Measurements from ENCODE around the gene RAB11FIP5. TPM values are rescaled to one million over a fixed set of nuclear protein-coding genes. Genes with fewer than 3 reads are reported as not detected.

Gene RAB11FIP5
- total and polyA plus RNA-seq, 10 of the 15 experiments (the other 5 are each of a cell fraction or from before 2014, with no cell fraction given), result 0.03 to 0.20 (median 0.06) TPM; not detected in 6

DNA sequence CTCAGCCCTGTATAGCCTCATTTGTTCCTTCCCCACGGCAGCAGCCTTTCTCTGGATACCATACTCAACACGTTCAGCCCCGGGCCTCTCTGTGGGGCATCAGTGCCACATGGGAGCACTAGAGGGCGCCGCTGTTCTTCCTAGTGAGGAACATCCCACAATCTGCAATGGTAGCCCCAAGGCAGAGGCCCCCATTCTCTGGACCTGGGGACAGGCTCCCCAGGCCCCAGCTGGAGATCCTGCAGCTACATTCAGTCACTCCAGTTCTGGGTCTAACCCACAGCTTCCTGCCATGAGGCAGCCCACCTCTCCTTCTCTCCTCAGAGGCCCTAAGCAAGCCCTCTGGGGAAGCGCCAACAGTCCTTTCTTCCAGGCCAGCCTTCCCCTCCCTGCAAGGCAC is 27.1 kb downstream of the RAB11FIP5 start (continued):
- TF ChIP-seq SIN3A (IDR thresholded peaks at IDR 0.05; ENCODE audit: low read depth, low read length), result no peak

DNA sequence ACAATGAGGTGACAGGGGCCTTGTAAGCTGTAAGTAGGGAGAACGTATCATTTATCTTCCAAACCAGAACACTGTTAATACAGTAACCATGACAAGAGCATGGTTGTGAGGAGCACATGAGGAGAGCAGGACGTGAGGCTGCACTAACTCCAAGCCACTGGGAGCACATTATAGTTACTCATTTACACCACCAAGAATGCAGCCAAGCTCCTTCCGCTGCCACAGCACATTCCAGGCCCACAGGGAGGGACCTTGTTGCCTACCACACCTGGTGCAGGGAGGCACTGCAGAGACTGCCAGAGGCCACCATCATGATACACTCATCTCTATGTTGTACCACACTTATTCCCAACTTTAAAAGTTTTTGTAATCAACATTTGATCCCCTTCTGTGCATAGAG is 27.8 kb downstream of the RAB11FIP5 start:
- ChIA-PET POLR2A (interaction anchor here (1.8 kb wide), 1 partner anchor 127 kb away, joined by 4 read pairs; no protein-coding TSS in a partner anchor), SMC1A (ENCODE audit: uncharacterized antibody, unreplicated experiment) (interaction anchor here (0.7 to 2.4 kb wide), 5 partner anchors 23 to 128 kb away, joined by 3 to 18 read pairs (median 4); no protein-coding TSS in a partner anchor), CTCF (interaction anchor here (0.9 to 4.0 kb wide), 13 partner anchors 14 to 206 kb away, joined by 3 to 30 read pairs (median 4); no protein-coding TSS in a partner anchor), RAD21 (ENCODE audit: unreplicated experiment) (interaction anchor here (1.0 to 3.2 kb wide), 3 partner anchors 62 to 192 kb away, joined by 3 to 19 read pairs (median 4); no protein-coding TSS in a partner anchor)
- Histone ChIP-seq H3K4me2 (ENCODE audit: control insufficient read depth, insufficient read depth) (no peak overlapping the region), H3K27me3 (replicated peaks in 1 of 2; ENCODE audit: control insufficient read depth in 2 of 2, insufficient read depth in 2 of 2, low read length in 1 of 2) (peaks cover 0 to 1% of the 10 kb centered on the region in 2 experiments; a peak in 2 of 4 replicates), H3K9ac (ENCODE audit: control insufficient read depth, insufficient read depth, low read length) (no peak overlapping the region), H3K4me3 (no peak overlapping the region), H3K79me2 (ENCODE audit: control insufficient read depth, insufficient read depth, low read length) (no peaks in the 10 kb centered on the region), H3K9me3 (replicated peaks; ENCODE audit: control insufficient read depth, insufficient read depth, low read length) (no peaks in the 10 kb centered on the region), H3K4me1 (ENCODE audit: control insufficient read depth, insufficient read depth, low read length) (no peaks in the 10 kb centered on the region), H3K27ac (ENCODE audit: control insufficient read depth, insufficient read depth) (no peak overlapping the region), H3K36me3 (ENCODE audit: control insufficient read depth in 2 of 2, insufficient read depth in 2 of 2, low read length in 1 of 2) (no peaks in the 10 kb centered on the region), H2AFZ (ENCODE audit: control insufficient read depth, low read depth, low read length) (no peak overlapping the region), H4K20me1 (ENCODE audit: control insufficient read depth, insufficient read depth) (no peaks in the 10 kb centered on the region)
- no TSS peak for BruUV-seq (replicated peaks)
- FAIRE-seq (no peak), DNase-seq (ENCODE audit: low read depth, low spot score) (no peak), ATAC-seq (no peak)
- in situ Hi-C loops (cut with MboI), result loop anchor here (5.0 kb wide), 1 partner anchor 77 kb away; no protein-coding TSS in a partner anchor
- WGBS (ENCODE audit: insufficient coverage, insufficient replicate concordance, low lambda C conversion rate, missing lambda C conversion rate), result 50% methylated on average over 3 of the region's 3 CpGs
- intact Hi-C loops (cut with micrococcal nuclease; ENCODE audit: unreplicated experiment), result loop anchor here (1.0 to 2.0 kb wide), 3 partner anchors 78 to 127 kb away; no protein-coding TSS in a partner anchor
- TF ChIP-seq, protein P1, sequence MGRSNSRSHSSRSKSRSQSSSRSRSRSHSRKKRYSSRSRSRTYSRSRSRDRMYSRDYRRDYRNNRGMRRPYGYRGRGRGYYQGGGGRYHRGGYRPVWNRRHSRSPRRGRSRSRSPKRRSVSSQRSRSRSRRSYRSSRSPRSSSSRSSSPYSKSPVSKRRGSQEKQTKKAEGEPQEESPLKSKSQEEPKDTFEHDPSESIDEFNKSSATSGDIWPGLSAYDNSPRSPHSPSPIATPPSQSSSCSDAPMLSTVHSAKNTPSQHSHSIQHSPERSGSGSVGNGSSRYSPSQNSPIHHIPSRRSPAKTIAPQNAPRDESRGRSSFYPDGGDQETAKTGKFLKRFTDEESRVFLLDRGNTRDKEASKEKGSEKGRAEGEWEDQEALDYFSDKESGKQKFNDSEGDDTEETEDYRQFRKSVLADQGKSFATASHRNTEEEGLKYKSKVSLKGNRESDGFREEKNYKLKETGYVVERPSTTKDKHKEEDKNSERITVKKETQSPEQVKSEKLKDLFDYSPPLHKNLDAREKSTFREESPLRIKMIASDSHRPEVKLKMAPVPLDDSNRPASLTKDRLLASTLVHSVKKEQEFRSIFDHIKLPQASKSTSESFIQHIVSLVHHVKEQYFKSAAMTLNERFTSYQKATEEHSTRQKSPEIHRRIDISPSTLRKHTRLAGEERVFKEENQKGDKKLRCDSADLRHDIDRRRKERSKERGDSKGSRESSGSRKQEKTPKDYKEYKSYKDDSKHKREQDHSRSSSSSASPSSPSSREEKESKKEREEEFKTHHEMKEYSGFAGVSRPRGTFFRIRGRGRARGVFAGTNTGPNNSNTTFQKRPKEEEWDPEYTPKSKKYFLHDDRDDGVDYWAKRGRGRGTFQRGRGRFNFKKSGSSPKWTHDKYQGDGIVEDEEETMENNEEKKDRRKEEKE (IDR thresholded peaks at IDR 0.05), result no peak
- TF ChIP-seq, protein P2, sequence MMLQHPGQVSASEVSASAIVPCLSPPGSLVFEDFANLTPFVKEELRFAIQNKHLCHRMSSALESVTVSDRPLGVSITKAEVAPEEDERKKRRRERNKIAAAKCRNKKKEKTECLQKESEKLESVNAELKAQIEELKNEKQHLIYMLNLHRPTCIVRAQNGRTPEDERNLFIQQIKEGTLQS (IDR thresholded peaks at IDR 0.05; ENCODE audit: borderline replicate concordance, extremely low read depth, low read depth, low read length), result no peak
- TF ChIP-seq PAX5 (IDR thresholded peaks at IDR 0.05; ENCODE audit: borderline replicate concordance, low read depth, low read length) (no peak), FOXM1 (IDR thresholded peaks at IDR 0.05; ENCODE audit: low read depth, low read length) (no peak), BACH1 (IDR thresholded peaks at IDR 0.05; ENCODE audit: borderline replicate concordance) (no peak), CREB1 (IDR thresholded peaks at IDR 0.05; ENCODE audit: low read depth) (no peak), MTA2 (IDR thresholded peaks at IDR 0.05; ENCODE audit: low read depth) (no peak), LARP7 (IDR thresholded peaks at IDR 0.05) (no peak)
- TF ChIP-seq, protein P3, sequence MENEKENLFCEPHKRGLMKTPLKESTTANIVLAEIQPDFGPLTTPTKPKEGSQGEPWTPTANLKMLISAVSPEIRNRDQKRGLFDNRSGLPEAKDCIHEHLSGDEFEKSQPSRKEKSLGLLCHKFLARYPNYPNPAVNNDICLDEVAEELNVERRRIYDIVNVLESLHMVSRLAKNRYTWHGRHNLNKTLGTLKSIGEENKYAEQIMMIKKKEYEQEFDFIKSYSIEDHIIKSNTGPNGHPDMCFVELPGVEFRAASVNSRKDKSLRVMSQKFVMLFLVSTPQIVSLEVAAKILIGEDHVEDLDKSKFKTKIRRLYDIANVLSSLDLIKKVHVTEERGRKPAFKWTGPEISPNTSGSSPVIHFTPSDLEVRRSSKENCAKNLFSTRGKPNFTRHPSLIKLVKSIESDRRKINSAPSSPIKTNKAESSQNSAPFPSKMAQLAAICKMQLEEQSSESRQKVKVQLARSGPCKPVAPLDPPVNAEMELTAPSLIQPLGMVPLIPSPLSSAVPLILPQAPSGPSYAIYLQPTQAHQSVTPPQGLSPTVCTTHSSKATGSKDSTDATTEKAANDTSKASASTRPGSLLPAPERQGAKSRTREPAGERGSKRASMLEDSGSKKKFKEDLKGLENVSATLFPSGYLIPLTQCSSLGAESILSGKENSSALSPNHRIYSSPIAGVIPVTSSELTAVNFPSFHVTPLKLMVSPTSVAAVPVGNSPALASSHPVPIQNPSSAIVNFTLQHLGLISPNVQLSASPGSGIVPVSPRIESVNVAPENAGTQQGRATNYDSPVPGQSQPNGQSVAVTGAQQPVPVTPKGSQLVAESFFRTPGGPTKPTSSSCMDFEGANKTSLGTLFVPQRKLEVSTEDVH (IDR thresholded peaks at IDR 0.05; ENCODE audit: low read depth, partially characterized antibody), result no peak
